ENCODE data around the gene SCGB1C2.
A peak's percentile ranks its signal among the peaks of the same experiment; 100 is the strongest.
"Not testable (repeated sequence)": the region's sequence is repeated elsewhere in the genome, so short reads cannot be mapped to it uniquely, and the experiment has no call there.

Gene SCGB1C2

DNA sequence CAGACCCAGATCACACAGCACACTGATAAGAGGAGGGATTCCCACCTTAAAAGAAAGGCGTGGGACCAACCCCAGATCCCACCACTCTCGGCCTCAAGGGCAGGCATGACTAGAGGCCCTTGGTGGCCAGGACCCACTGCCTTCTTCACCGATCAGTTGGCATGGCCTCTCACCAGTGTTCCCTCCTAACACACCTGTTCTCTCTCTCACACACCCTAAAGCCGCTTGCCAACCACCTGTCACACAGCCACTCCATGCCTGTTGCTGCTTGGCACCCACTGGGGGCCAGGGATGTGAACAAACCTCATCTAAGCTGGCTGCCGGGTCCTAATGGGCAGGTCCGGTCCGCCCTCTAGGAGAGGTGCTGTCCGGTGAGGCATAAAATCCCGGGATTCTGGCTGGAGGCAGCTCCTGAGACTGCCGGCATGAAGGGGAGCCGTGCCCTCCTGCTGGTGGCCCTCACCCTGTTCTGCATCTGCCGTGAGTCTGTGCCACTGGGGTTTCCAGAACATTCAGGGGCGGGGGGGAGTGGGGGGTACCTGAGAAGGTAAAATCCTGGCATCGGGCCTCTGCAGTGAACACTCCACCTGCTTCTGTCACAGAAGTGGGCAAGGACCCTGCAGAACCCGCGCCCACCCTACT lies at the start of gene SCGB1C2:
Gene SCGB1C2 (plus strand): TSS at position 404 of the 642 bp plus-strand sequence. CDS start 22 bp downstream, at position 426.
- DNase-seq (ENCODE audit: low read depth in 2 of 3, low spot score in 1 of 3): not testable (repeated sequence)

DNA sequence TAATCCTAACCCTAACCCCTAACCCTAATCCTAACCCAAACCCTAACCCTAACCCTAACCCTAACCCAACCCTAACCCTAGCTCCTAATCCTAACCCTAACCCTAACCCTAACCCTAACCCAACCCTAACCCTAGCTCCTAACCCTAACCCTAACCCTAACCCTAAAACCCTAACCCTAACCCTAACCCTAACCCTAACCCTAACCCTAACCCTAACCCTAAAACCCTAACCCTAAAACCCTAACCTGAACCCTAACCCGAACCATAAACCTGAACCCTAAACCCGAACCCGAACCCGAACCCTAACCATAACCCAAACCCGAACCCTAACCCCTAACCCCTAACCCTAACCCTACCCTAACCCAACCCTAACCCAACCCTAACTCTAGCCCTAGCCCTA lies 24.3 kb upstream of the SCGB1C2 start:
- DNase-seq (ENCODE audit: low read depth in 2 of 3, low spot score in 1 of 3): not testable (repeated sequence)

DNA sequence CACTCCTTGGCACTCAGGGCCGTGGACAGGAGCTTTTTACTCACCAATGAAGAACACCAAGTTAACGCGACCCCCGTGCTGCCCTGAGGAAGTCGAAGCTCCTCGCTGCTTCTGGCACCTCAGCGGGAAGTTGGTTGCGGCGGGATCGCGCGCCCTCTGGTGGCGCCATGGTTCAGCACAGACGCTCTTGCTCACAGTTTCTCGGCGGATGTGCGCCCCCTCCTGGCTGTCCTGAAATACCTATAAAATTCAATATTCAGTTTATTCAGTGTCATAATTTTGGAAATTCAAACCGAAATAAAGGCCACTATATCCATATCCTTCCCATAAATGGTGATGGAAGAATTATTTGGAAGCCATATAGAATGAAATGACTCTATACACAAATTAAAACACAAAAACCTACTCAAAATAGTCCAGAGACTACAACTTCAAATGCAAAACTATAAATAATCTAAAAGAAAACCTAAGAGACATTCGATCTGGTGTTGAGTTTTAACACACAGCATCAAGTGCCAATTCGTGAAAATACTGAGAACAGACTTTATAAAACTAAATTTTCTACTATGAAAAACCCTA lies 18.9 kb upstream of the SCGB1C2 start:
- peak in 1 of 3 donors; percentile 58 for DNase-seq (ENCODE audit: low read depth in 2 of 3, low spot score in 1 of 3)

DNA sequence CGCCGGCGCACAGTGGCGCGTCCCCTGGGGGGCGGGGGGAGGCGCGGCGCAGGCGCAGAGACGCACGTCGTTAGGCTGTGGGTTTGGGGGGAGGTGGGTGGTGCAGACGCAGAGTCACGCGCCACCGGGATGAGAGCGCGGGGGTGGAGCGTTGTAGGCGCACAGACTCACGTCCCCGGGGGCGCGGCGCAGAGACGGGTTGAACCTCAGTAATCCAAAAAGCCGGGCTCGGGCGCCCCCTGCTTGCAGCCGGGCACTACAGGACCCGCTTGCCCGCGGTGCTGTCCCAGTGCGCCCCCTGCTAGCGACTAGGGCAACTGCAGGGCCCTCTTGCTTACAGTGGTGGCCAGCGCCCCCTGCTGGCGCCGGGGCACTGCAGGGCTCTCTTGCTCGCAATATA lies 3.4 kb upstream of the SCGB1C2 start:
- not testable (repeated sequence) for DNase-seq (ENCODE audit: low read depth in 2 of 3, low spot score in 1 of 3)

DNA sequence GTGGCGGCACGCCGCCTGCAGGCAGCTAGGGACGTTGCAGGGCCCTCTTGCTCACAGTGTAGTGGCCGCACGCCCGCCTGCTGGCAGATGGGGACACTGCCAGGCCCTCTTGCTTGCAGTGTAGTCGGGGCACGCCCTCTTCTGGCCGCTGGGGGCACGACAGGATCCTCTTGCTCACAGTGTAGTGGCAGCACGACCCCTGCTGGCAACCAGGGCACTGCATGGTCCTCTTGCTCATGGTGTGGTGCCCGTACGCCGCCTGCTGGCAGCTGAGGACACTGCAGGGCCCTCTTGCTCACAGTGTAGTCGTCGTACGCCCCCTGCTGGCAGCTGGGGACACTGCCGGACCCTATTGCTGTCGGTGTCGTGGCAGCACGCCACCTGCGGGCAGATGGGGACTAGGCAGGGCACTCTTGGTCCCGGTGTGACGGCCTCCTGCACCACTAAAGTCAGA lies 3.0 kb upstream of the SCGB1C2 start:
- DNase-seq (ENCODE audit: low read depth in 2 of 3, low spot score in 1 of 3): peak in 2 of 3 donors; percentile 21 to 55

DNA sequence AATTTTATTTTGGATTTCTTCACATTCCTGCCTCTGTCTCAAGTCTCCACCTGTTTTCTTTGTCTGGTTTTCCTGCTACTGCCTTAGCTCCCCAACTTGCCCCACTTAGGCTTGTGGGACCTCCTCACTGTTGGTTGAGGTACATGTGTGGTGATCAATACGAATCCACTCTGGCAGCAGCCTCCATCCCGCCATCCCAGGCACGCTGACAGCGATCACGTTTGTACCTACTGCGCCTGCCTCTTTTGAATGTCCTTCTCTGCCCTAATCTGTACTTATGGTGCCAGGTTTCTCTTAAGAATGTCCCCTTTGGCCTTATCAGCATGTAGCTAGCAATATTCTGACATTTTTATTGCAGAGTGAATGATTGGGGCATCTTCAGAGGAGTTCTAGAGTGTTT lies 2.3 kb upstream of the SCGB1C2 start:
- not testable (repeated sequence) for DNase-seq (ENCODE audit: low read depth in 2 of 3, low spot score in 1 of 3)

DNA sequence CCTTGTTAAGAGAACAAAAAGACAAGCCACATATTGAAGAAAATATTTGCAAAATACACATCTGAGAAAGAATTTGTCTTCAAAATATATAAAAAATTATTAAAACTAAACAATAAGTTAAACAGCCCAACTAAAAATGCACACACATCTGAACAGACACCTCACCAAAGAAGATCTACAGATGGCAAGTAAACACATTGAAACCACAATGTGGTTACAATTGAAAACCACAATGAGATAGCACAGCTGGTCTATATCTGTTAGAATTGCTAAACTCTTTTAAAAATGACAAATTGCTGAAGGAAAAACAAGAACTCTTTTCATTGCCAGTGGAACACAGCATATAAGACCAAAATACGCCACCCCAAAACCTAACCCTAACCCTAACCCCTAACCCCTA lies 1.5 kb upstream of the SCGB1C2 start:
- DNase-seq (ENCODE audit: low read depth in 2 of 3, low spot score in 1 of 3): not testable (repeated sequence)

DNA sequence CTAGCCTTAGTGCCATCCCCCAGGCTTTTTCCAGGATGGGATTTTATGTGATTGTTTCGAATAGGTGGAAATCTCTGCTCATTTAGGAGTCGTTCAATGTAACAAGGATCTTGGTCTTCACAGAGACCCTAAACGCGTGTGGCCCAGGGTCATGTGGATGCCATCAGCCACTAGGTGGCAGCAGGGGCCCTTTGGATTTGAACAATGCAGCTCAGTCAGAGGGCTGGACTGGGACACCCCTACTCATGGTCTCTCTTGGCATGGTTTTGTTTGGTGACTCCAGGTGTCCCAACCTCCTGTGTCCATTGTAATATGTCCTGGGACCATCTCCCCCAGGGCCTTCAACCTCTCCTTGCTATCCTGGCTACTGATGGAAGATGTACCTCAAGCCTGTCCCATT lies 838 bp upstream of the SCGB1C2 start:
- DNase-seq (ENCODE audit: low read depth in 2 of 3, low spot score in 1 of 3): peak; percentile 59 to 67 (median 66)

DNA sequence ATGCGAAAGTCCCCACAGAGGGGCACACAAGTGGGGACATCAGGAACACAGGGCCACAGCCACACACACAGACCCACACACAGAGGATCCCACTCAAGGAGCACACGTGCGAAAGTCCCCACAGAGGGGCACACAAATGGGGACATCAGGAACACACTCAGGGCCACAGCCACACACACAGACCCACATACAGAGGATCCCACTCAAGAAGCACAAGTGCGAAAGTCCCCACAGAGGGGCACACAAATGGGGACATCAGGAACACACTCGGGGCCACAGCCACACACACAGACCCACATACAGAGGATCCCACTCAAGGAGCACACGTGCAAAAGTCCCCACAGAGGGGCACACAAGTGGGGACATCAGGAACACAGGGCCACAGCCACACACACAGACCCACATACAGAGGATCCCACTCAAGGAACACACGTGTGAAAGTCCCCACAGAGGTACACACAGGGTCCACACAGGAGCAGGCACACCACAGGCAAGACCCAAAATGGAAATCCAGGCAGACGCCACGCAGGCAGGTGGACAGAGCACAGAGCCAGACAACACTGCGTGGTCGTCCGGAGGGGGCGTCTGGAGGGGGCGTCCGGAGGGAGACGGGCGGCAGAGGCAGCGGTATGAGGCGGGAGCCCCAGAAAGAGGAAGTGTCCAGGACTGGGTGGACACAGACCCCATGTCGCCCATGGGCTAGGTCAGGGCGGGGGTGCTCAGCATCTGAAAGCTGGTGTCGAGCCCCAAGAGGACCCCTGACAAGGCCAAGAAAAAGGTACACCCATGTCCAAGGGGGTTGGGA lies 2.2 kb downstream of the SCGB1C2 start:
- not testable (repeated sequence) for DNase-seq (ENCODE audit: low read depth in 2 of 3, low spot score in 1 of 3)

DNA sequence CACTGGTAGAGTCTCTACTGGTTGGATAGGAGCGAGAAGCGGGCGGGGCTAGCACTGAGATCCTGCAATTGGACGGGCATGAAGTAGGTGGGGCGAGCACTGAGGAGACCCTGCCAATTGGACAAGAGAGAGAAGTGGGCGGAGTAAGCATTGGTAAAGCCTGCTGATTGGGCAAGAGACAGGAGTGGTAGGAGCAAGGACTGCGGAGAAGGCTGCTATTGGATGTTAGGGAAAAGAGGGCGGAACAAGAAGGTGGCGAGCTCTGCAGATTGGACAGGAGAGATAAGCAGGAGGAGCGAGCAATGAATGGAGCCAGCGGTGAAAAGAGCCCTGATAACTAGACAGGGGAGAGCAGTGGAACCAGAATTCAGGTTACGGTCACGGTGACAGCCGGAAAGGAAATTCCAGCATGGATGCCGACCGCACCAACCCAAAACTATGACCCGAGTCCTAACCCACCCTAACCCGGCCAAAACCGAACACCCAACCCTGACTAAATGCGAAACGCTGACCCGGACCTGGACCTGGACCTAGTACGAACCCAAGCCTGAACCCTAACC lies 4.8 kb downstream of the SCGB1C2 start:
- peak in 2 of 3 donors; percentile 29 to 53 for DNase-seq (ENCODE audit: low read depth in 2 of 3, low spot score in 1 of 3)

DNA sequence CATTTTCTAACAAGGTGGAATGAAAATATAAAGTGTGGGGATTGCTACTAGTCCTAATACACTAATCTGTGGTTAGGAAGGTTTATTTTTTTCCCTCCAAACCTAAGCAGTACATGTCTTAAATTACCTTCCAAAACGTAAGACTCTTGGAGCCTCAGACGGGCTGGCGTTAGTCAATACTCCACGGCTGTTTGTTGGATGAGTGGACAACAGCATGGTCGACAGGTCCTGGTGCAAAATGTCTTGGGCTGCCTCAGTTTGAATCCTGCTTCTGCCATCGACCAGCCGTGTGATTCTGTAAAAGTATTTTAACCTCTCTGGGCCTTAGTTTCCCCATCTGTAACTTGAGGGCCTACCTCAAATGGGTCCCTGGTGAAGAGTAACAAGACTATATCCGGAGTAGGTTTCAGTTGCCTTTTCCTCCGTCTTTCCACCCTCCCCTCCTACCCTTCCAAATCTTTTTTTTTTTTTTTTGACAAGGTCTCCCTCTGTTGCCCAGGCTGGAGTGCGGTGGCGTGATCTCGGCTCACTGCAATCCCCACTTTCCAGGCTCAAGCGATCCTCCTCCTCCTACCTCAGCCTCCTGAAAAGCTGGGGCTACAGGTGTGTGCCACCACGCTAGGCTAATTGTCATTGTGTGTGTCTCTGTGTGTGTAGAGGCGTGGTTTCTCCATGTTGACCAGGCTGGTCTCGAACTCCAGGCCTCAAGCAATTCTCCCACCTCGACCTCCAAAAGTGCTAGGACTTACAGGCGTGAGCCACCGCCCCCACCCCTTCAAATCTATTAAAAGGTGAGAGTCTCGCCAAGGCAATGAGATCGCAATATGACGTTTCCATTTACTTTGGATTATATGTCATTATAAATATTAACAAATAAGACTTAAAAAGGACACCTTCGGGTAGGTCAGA lies 5.8 kb downstream of the SCGB1C2 start:
- no peak for DNase-seq (ENCODE audit: low read depth in 2 of 3, low spot score in 1 of 3)

DNA sequence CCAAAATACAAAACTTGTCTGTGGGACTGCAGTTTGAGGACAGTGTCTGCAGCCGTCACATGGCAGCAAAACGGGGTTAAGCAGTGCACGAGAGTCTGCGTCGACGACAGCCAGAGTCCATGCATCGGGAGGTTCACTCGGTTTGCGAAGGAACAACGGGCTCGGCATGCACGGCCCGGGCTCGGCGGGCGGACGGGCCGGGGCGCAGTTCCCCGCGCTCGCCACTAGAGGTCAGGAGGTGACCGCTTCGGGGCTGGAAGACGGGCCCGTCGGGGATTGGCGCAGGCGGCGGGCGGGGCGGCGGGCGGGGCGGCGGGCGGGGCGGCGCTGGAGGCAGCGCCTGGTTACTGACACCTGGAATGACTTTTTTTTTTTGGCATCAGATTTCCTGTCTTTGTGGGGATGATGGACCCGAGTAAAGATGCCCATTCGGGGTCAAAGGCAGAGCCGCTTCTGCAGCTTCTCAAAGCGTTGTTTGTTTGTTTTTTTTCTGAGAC lies 6.5 kb downstream of the SCGB1C2 start:
- DNase-seq (ENCODE audit: low read depth in 2 of 3, low spot score in 1 of 3): peak; percentile 76 to 94 (median 77)

DNA sequence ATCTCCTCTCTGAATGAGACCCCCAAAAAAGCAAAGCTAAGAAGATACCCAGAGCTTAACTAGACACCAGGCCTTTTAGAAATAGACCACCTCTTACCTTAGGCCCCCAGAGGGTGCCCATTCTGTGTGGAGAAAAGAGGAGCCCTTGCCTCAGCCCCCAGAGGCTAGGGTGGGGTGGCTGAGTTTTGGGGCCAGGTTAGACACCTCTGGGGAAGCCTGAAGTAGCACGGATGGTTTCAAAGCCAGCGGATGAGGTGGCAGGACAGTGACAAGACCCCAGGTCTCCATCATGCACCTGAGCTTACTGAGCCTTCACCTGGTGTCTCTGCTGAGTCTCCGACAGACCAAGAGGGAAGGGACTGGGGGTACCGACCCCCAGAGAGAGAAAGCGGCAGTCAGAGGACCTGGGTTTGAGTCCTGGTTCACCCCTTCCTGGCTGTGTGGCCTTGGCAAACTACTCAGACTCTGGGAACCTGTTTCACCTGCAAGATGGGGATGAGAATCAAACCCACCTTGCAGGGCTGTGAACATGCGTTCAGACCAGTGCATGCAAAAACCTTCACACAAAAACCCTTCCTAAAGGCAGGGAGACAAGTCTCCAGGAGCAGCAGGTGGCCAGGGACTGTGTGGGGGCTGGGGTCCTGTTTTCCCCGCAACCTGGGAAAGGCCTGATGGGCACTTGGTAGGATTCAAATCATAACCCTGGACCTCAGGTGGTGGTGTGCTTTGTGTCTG lies 7.7 kb downstream of the SCGB1C2 start:
- DNase-seq (ENCODE audit: low read depth in 2 of 3, low spot score in 1 of 3): no peak

DNA sequence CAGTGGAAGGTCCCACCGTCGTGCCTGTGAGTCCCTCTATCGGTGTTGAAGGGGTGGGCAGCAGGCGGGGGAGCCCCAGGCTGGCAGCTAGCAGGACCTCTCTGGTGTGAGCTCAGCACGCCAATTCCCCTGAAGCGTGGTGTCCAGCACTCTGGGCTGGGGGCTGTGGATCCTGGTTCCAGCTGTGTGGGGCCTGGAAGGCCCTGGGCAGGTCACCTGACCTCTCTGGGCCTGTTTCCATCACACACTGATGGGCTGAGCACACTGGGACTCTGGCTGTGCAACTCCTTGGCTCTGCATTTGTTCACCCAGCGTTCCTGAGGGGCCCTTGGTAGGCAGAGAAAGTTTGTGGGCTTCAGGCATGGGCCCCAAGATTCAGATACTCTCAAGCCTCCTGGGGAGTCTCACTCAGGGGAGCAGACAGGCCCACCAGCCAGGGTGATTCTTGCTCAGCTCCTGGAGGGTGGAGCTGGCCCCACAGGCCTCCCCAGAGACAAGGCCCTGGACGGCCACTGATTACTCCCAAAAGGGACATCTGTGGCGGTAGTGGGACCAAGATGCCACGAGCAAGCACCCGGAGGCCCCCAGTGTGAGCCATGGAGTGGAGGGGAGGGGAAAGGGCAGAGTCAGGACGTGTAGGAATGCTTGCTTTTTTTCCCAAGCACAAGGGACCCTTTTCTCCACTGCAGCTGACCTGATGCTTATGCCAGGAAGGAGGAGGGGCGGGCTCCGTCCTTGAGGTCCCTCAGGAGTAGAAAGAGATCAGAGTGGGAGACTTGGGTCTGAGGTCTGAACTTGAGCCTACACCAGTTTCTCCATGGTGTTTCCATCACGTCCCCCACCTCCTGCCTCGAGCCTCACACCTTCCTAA lies 8.5 kb downstream of the SCGB1C2 start:
- no peak for DNase-seq (ENCODE audit: low read depth in 2 of 3, low spot score in 1 of 3)

DNA sequence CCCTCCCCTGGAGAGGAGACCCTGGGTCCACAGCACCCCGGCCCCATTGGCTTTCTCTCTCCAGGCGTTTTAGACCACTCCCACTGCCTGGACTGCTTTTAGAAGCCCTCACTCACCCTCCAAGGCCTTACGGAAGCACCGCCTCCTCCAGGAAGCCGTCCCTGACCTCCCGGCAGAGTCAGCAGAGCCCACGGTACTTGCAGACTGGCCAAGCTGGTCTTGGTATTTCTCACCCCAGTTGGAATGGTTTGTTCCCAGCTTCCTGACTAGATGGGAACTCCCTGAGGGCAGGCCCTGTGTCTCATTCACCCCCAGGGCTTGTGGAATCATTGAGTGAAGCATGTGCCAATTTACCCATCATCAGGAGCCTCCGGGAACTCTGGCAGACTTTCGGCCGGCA lies 9.2 kb downstream of the SCGB1C2 start:
- no peak for DNase-seq (ENCODE audit: low read depth in 2 of 3, low spot score in 1 of 3)

DNA sequence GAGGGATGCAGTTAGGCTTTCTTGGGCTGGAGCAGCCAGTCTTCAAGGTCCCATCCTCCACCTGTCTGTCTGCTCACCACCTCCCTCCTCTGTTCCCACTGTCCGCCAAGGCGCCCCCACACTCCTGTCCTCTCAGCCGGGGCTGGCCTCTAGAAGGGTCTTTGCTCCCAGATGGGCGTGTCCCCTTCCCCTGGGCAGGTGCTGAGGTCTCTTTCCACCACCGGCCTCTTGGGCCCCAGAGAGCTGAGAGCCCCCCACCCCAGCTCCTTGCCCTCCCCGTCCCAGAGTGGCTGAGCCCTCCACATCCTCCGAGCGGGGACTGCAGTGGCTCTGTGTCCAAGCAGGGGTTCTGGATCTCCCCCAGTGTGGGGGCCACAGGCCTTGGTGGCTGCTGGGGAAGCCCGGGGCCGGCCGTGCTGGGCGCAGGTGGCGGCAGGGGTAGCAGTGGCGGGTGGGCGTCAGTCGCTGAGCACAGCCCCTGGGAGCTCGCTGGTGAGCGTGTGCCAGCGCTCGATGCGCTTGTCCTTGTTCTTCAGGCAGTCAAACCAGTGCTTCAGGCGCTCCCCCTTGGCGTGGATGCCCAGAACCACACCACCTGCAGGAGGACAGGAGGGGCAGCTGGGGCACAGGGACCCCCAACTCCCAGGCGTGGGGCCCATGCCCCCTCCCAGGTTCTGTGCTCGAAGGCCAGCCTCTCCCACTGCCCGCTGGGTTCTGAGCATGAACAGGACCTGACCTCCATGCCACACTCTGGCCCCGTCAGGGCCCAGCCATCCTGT lies 9.8 kb downstream of the SCGB1C2 start:
- DNase-seq (ENCODE audit: low read depth in 2 of 3, low spot score in 1 of 3): no peak

DNA sequence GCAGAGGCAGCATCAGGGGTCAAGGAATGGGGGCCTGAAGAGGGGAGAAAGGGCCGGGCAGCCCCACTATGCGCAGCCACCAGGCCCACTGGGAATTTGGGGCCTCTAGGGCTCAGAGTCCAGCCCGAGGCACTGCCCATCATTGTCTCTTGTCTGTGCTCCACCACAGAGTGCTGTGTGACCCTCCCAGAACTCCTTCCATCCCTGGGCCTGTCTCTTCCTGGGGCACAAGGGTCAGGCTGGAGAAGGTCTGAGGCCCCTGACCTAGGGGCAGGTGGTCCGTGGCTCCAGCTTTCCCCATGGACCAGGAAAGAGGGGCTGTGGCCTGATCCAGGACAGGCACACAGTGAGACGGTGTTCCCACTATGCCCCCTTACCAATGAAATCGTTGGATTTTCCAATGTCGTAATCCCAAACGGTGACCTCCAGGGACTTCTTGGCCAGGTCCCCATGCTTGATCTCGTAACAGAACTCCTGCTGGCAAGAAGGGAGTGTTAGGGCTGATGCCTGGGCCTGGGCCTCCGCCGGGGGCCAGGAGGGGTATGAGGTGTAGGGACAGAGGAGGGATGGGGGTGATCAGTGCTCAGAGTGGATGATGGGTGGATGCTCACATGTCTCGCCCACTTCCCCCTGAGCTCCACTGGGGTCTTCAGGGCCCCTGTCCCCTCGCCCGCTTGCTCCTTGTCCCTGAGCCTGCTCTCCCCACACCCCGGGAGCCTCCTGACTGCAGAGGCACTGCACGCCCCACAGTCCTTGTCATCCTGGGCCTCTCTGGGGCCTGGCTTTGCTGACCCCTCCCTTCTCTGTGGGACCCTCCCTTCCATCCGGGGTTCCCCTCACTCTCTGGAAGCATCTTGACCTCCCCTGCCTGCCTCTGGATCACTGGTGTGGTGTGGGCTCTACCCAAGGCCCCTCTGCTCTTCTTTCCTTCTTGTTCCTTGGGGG lies 10.7 kb downstream of the SCGB1C2 start:
- no peak for DNase-seq (ENCODE audit: low read depth in 2 of 3, low spot score in 1 of 3)

Measured in stimulated activated CD4-positive, alpha-beta T cell treated with anti-CD3 and anti-CD28 coated beads, Interleukin-12 subunit alpha, Interleukin-12 subunit beta, amount 100 ng/mL, for 48 hours (primary cell).